OCI-LY7 (cell line): Measurements from ENCODE around the gene LMAN2L. TPM values are rescaled to one million over a fixed set of nuclear protein-coding genes. Genes with fewer than 3 reads are reported as not detected.

Experiments used
- BruUV-seq: library from RNA; stranded (reverse); fragments of 400-500 nt; replicated peaks from 2 replicates; lab custom pipeline; 2021; lab: Mats Ljungman, UMichigan
- CTCF ChIA-PET: fragments of 300-600 bp; sonication (Branson Sonifier 250); formaldehyde crosslinking; loops from one replicate; lab custom pipeline; 2022; ENCODE audit warnings: antibody characterized with exemption; ENCODE audit not compliant: unreplicated experiment; lab: Charles Lee
- POLR2A ChIA-PET: fragments of 300-600 bp; sonication (Branson Sonifier 250); formaldehyde crosslinking; loops from one replicate; lab custom pipeline; 2022; ENCODE audit warnings: antibody characterized with exemption; lab: Charles Lee
- DNase-seq: peaks from one replicate; pipeline ENCODE4 v3.0.0-alpha.2; 2015; ENCODE audit warnings: low spot score
- H2AFZ ChIP-seq: fragments of 200-600 bp; sonication (generic), shearing (Covaris generic); 2 replicates; pipeline ENCODE4 v1.6.1; 2014; ENCODE audit warnings: mild to moderate bottlenecking, antibody characterized with exemption, low read length, moderate library complexity
- H3K27ac ChIP-seq: fragments of 200-600 bp; sonication (generic); 2 replicates; pipeline ENCODE4 v1.5.1; 2014; ENCODE audit warnings: mixed run types, low read depth, mild to moderate bottlenecking, moderate library complexity, low read length, inconsistent platforms; ENCODE audit not compliant: poor library complexity, severe bottlenecking
- H3K36me3 ChIP-seq: fragments of 200-600 bp; sonication (generic); 2 replicates; pipeline ENCODE4 v1.6.1; 2014; ENCODE audit warnings: mild to moderate bottlenecking, antibody characterized with exemption, low read length, moderate library complexity, mixed read lengths; ENCODE audit not compliant: insufficient read depth
- H3K4me1 ChIP-seq: fragments of 200-600 bp; sonication (generic); 2 replicates; pipeline ENCODE4 v1.5.1; 2014; ENCODE audit warnings: mild to moderate bottlenecking, low read length; ENCODE audit not compliant: insufficient read depth, poor library complexity, severe bottlenecking
- H3K4me2 ChIP-seq: fragments of 200-600 bp; sonication (generic); 2 replicates; pipeline ENCODE4 v1.6.1; 2014; ENCODE audit warnings: mild to moderate bottlenecking, low read length
- H3K4me3 ChIP-seq: fragments of 200-600 bp; sonication (generic); 2 replicates; pipeline ENCODE4 v1.5.1; 2014; ENCODE audit warnings: mild to moderate bottlenecking, low read depth, low read length; ENCODE audit not compliant: poor library complexity, severe bottlenecking
- H3K79me2 ChIP-seq: fragments of 200-600 bp; sonication (generic); 2 replicates; pipeline ENCODE4 v1.6.1; 2016; ENCODE audit warnings: low read depth, mild to moderate bottlenecking, low read length, moderate library complexity, mixed read lengths; ENCODE audit not compliant: insufficient read depth
- H3K9me2 ChIP-seq: fragments of 200-600 bp; sonication (generic); 2 replicates; pipeline ENCODE4 v1.6.1; 2016; ENCODE audit warnings: mild to moderate bottlenecking, low read length, mixed read lengths; ENCODE audit not compliant: insufficient read depth
- H3K9me3 ChIP-seq: fragments of 200-600 bp; sonication (generic); 2 replicates; pipeline ENCODE4 v1.6.1; 2014; ENCODE audit warnings: mild to moderate bottlenecking, mixed run types, low read length, mixed read lengths
- H4K20me1 ChIP-seq: fragments of 200-600 bp; sonication (generic); 2 replicates; pipeline ENCODE4 v1.6.1; 2014; ENCODE audit warnings: mild to moderate bottlenecking, antibody characterized with exemption, low read length, moderate library complexity, mixed read lengths; ENCODE audit not compliant: insufficient read depth
- EZH2phosphoT487 ChIP-seq: fragments of 200-600 bp; sonication (generic); IDR thresholded peaks from 2 replicates; pipeline ENCODE4 v1.6.1; 2018; ENCODE audit warnings: low read depth, borderline replicate concordance, mild to moderate bottlenecking, mixed run types, antibody characterized with exemption, low read length, moderate library complexity, mixed read lengths
- intact Hi-C: fragments of 100-400 bp; cut with micrococcal nuclease; formaldehyde crosslinking; loops from one replicate; pipeline ENCODE4 v1.10.0; 2022; ENCODE audit not compliant: unreplicated experiment
- total RNA-seq, 2 experiments: library from RNA; depleted of rRNA in 1 of 2; stranded (reverse); fragments of >200 nt in 1 of 2; shearing (Covaris generic) in 1 of 2; gene quantifications; 2 replicates each; pipeline ENCODE4 v1.2.3, GENCODE V29; 2014 to 2022
- TF ChIP-seq, protein P1 (sequence below): fragments of 200-600 bp; sonication (generic); conservative IDR thresholded peaks from 2 replicates; pipeline ENCODE4 v1.5.1; 2014; ENCODE audit warnings: mild to moderate bottlenecking, antibody characterized with exemption, low read length, moderate library complexity, mixed read lengths

Gene LMAN2L
- total RNA-seq, 2 experiments from 2014 or later = 11.3 to 12.9 TPM

DNA sequence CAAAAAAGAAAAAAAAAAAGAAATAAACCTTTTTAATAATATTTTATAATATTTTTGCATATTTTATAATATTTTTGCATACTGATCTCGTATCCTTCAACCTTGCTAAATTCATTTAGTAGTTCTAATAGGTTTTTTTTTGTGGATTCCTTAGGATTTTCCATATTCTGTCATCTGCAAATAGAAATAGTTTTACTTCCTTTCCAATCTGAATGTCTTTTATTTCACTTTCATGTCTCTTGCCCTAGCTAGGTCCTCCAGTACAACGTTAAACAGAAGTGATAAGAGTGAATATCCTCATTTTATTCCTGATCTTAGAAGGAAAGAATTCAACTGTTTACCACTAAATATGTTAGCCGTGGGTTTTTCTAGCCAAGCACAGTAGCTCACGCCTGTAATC, 13.7 kb downstream of the LMAN2L start:
- DNase-seq = no peak
- BruUV-seq = no TSS peak
- ChIA-PET CTCF (no interaction called here), POLR2A (no interaction called here)
- intact Hi-C loops = no loop called here
- no peak for TF ChIP-seq EZH2phosphoT487
- TF ChIP-seq, protein P1, sequence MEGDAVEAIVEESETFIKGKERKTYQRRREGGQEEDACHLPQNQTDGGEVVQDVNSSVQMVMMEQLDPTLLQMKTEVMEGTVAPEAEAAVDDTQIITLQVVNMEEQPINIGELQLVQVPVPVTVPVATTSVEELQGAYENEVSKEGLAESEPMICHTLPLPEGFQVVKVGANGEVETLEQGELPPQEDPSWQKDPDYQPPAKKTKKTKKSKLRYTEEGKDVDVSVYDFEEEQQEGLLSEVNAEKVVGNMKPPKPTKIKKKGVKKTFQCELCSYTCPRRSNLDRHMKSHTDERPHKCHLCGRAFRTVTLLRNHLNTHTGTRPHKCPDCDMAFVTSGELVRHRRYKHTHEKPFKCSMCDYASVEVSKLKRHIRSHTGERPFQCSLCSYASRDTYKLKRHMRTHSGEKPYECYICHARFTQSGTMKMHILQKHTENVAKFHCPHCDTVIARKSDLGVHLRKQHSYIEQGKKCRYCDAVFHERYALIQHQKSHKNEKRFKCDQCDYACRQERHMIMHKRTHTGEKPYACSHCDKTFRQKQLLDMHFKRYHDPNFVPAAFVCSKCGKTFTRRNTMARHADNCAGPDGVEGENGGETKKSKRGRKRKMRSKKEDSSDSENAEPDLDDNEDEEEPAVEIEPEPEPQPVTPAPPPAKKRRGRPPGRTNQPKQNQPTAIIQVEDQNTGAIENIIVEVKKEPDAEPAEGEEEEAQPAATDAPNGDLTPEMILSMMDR = no peak
- Histone ChIP-seq H3K4me3 (no peak overlapping the region), H3K9me3 (no peaks in the 10 kb centered on the region), H2AFZ (no peak overlapping the region), H3K4me2 (no peak overlapping the region), H3K79me2 (no peaks in the 10 kb centered on the region), H3K9me2 (no peaks in the 10 kb centered on the region), H3K4me1 (no peaks in the 10 kb centered on the region), H4K20me1 (no peaks in the 10 kb centered on the region), H3K36me3 (peaks cover 55% of the 10 kb centered on the region), H3K27ac (no peak overlapping the region)

DNA sequence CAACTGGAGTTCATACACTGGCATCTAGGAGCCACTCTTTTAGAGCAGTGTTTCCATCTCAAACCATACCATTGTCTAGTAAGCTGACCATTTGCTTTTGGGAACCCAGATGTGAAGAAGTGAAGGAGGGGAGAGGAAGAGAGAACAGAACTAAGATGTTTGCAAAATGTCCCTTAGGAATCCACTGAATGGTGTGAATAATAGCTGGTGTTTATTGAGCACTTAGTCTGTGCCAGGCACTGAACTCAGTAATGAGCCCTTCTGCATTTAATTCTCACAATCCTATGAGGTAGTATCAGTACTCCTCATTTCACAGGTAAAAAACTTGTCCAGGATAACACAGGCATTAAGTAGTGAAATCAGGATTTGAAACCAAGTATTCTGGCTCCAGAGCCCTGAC, 23.5 kb downstream of the LMAN2L start:
- POLR2A ChIA-PET = no interaction called here

DNA sequence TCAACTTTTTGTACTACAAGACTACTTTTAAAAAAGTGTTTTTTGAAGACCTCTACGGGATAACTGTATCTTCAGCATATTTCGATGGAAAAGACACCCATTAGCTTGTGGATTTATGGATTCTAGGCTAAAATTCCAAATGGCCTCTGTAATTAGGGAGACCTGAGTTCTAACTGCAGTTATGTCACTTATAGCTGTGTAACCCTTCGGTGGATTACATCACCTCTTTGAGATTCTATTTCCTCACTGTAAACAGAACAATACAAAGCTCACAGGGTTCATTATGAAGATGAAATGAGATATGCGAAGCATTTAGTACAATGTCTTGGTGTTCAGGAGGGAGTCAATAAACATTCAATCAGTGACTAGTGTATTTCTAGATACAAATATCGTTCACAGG, 24.2 kb downstream of the LMAN2L start:
- Histone ChIP-seq H3K9me2 (no peaks in the 10 kb centered on the region), H3K9me3 (no peaks in the 10 kb centered on the region), H3K4me2 (no peak overlapping the region), H2AFZ (no peak overlapping the region), H4K20me1 (no peaks in the 10 kb centered on the region), H3K79me2 (no peaks in the 10 kb centered on the region), H3K36me3 (peaks cover 31% of the 10 kb centered on the region), H3K4me1 (no peaks in the 10 kb centered on the region), H3K27ac (no peak overlapping the region), H3K4me3 (no peak overlapping the region)
- CTCF ChIA-PET = no interaction called here
- no peak for DNase-seq
- TF ChIP-seq EZH2phosphoT487 = no peak
- TF ChIP-seq, protein P1 = no peak
- BruUV-seq = no TSS peak
- intact Hi-C loops = no loop called here
- POLR2A ChIA-PET = no interaction called here

More for the DNA sequence above, 23.5 kb downstream of the LMAN2L start:
- intact Hi-C loops = no loop called here
- H4K20me1 ChIP-seq = no peaks in the 10 kb centered on the region
- no peak overlapping the region for H3K27ac ChIP-seq
- H3K4me3 ChIP-seq = no peak overlapping the region
- CTCF ChIA-PET = no interaction called here
- H2AFZ ChIP-seq = no peak overlapping the region
- no peaks in the 10 kb centered on the region for H3K79me2 ChIP-seq
- H3K4me2 ChIP-seq = no peak overlapping the region
- H3K9me3 ChIP-seq = no peaks in the 10 kb centered on the region
- peaks cover 23% of the 10 kb centered on the region for H3K36me3 ChIP-seq
- BruUV-seq = no TSS peak
- TF ChIP-seq EZH2phosphoT487 = no peak
- TF ChIP-seq, protein P1 = no peak
- H3K9me2 ChIP-seq = no peaks in the 10 kb centered on the region
- no peaks in the 10 kb centered on the region for H3K4me1 ChIP-seq
- no peak for DNase-seq
